Measurements from ENCODE around the gene ITGB3.

Gene ITGB3

DNA sequence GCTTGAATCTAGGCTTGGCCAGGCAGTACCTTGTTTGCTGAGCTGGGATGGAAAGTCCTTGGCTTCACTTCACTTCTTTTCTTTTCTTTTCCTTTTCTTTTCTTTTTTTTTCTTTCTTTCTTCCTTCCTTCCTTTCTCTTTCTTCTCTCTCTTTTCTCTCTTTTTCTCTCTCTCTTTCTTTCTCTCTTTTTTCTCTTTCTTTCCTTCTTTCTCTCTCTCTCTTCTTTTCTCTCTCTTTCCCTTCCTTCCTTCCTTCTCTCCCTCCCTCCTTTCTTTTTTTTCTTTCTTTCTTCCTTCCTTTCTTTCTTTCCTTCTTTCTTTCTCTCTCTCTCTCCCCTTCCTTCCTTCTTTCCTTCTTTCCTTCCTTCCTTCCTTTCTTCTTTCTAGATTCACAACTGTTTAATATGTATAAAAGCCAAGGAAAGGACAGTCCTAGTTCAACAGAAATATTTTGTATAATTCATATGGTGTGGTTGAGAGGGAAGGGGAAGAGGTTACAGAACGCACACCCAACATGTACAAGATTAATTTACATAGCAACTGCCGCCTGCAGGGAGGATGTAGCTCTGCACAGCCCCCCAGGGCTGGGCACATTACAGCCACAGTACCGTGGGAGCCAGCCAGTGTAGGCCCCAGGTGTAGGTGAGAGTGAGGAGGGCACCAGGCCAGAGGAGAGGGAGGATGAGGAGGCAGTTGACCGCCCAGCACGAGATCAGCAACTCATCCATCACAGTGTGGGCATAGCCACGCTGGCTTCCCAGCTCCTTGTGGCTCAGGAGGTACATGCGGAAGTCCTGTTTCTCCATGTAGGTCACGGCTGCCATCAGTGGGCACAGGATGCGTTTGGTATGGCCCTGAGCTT, 9.7 kb upstream of the ITGB3 start:
- DNase-seq = no peak
- Histone ChIP-seq H3K27me3 (ENCODE audit: insufficient read depth, low read length, poor library complexity) (peaks cover 6% of the 10 kb centered on the region), H3K4me3 (ENCODE audit: low read depth in 1 of 2, low read length in 2 of 2) (no peak overlapping the region), H4K20me1 (ENCODE audit: insufficient read depth, low read length) (no peaks in the 10 kb centered on the region), H3K9me3 (ENCODE audit: insufficient read depth, low read length, severe bottlenecking) (no peaks in the 10 kb centered on the region), H3K79me2 (ENCODE audit: insufficient read depth, low read length) (no peaks in the 10 kb centered on the region), H3K36me3 (ENCODE audit: insufficient read depth, low read length) (no peaks in the 10 kb centered on the region), H2AFZ (ENCODE audit: low read depth, low read length) (no peak overlapping the region), H3K4me2 (ENCODE audit: insufficient read depth, low read length) (no peak overlapping the region), H3K4me1 (ENCODE audit: insufficient read depth, low read length) (no peaks in the 10 kb centered on the region), H3K9ac (ENCODE audit: low read depth, low read length) (no peak overlapping the region), H3K27ac (ENCODE audit: low read length) (no peak overlapping the region)
- no peak for TF ChIP-seq EZH2 (IDR thresholded peaks at IDR 0.05; ENCODE audit: borderline replicate concordance, low read depth, low read length, severe bottlenecking)
- TF ChIP-seq, protein P1, sequence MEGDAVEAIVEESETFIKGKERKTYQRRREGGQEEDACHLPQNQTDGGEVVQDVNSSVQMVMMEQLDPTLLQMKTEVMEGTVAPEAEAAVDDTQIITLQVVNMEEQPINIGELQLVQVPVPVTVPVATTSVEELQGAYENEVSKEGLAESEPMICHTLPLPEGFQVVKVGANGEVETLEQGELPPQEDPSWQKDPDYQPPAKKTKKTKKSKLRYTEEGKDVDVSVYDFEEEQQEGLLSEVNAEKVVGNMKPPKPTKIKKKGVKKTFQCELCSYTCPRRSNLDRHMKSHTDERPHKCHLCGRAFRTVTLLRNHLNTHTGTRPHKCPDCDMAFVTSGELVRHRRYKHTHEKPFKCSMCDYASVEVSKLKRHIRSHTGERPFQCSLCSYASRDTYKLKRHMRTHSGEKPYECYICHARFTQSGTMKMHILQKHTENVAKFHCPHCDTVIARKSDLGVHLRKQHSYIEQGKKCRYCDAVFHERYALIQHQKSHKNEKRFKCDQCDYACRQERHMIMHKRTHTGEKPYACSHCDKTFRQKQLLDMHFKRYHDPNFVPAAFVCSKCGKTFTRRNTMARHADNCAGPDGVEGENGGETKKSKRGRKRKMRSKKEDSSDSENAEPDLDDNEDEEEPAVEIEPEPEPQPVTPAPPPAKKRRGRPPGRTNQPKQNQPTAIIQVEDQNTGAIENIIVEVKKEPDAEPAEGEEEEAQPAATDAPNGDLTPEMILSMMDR (IDR thresholded peaks at IDR 0.05; ENCODE audit: borderline replicate concordance, extremely low read depth, low read length, poor library complexity, severe bottlenecking) = no peak
- no peak for ATAC-seq (ENCODE audit: insufficient read depth, low read depth)

DNA sequence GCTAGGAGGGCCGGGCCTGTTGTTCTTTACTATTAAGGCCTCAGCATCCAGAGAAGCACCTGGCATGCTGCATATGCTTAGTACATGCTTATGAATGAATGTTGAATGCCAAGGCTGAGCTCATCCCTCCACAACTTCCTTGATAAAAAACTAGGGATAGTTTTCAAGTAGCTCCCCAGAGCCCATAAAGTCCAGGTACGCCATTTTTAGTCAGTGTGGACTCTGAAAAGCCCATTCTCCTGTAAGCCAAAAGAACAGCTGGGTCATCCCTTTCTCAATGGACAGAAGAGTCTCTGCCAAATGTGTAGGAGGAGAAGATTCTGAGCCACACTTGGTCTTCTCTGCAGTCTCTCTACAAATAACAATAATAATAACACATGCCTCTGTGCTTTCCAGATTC, 8.9 kb upstream of the ITGB3 start:
- no peak for ATAC-seq (ENCODE audit: insufficient read depth, low read depth)
- no peak for DNase-seq
- H3K79me2 ChIP-seq (ENCODE audit: insufficient read depth, low read length) = no peaks in the 10 kb centered on the region
- no peaks in the 10 kb centered on the region for H3K9me3 ChIP-seq (ENCODE audit: insufficient read depth, low read length, severe bottlenecking)
- no peak overlapping the region for H3K9ac ChIP-seq (ENCODE audit: low read depth, low read length)
- no peak overlapping the region for H3K4me2 ChIP-seq (ENCODE audit: insufficient read depth, low read length)
- TF ChIP-seq EZH2 (IDR thresholded peaks at IDR 0.05; ENCODE audit: borderline replicate concordance, low read depth, low read length, severe bottlenecking) = no peak
- TF ChIP-seq, protein P1 (IDR thresholded peaks at IDR 0.05; ENCODE audit: borderline replicate concordance, extremely low read depth, low read length, poor library complexity, severe bottlenecking) = no peak
- H3K27ac ChIP-seq (ENCODE audit: low read length) = no peak overlapping the region
- H4K20me1 ChIP-seq (ENCODE audit: insufficient read depth, low read length) = no peaks in the 10 kb centered on the region
- no peak overlapping the region for H3K4me3 ChIP-seq (ENCODE audit: low read depth in 1 of 2, low read length in 2 of 2)
- no peaks in the 10 kb centered on the region for H3K4me1 ChIP-seq (ENCODE audit: insufficient read depth, low read length)
- H3K36me3 ChIP-seq (ENCODE audit: insufficient read depth, low read length) = no peaks in the 10 kb centered on the region
- H2AFZ ChIP-seq (ENCODE audit: low read depth, low read length) = no peak overlapping the region
- peaks cover 6% of the 10 kb centered on the region for H3K27me3 ChIP-seq (ENCODE audit: insufficient read depth, low read length, poor library complexity)

DNA sequence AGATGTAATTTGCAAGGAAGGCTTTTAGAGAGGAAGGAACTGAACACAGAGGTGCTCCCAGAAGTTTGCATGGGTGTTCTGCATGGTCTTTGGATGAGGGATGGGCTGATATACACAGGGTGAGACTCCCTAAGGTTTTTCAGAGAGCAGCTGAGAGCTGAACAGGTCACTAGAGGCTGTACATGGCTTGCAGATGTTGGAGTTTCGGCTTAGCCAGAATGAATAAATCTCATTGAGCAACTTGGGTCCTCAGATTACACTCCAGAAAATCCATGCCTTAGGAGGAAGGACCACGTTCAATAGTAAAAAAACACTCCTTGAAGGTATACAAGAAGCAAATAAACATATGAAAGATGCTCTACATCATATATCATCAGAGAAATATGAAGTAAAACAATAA, 7.5 kb upstream of the ITGB3 start:
- H4K20me1 ChIP-seq (ENCODE audit: insufficient read depth, low read length) = no peaks in the 10 kb centered on the region
- ATAC-seq (ENCODE audit: insufficient read depth, low read depth) = no peak
- H2AFZ ChIP-seq (ENCODE audit: low read depth, low read length) = no peak overlapping the region
- no peak for DNase-seq
- no peak overlapping the region for H3K27ac ChIP-seq (ENCODE audit: low read length)
- H3K79me2 ChIP-seq (ENCODE audit: insufficient read depth, low read length) = no peaks in the 10 kb centered on the region
- no peaks in the 10 kb centered on the region for H3K4me1 ChIP-seq (ENCODE audit: insufficient read depth, low read length)
- H3K9me3 ChIP-seq (ENCODE audit: insufficient read depth, low read length, severe bottlenecking) = no peaks in the 10 kb centered on the region
- H3K4me2 ChIP-seq (ENCODE audit: insufficient read depth, low read length) = no peak overlapping the region
- no peak overlapping the region for H3K9ac ChIP-seq (ENCODE audit: low read depth, low read length)
- peaks cover 6% of the 10 kb centered on the region for H3K27me3 ChIP-seq (ENCODE audit: insufficient read depth, low read length, poor library complexity)
- H3K4me3 ChIP-seq (ENCODE audit: low read depth in 1 of 2, low read length in 2 of 2) = no peak overlapping the region
- no peaks in the 10 kb centered on the region for H3K36me3 ChIP-seq (ENCODE audit: insufficient read depth, low read length)
- TF ChIP-seq EZH2 (IDR thresholded peaks at IDR 0.05; ENCODE audit: borderline replicate concordance, low read depth, low read length, severe bottlenecking) = no peak
- TF ChIP-seq, protein P1 (IDR thresholded peaks at IDR 0.05; ENCODE audit: borderline replicate concordance, extremely low read depth, low read length, poor library complexity, severe bottlenecking) = no peak
